Testis (tissue), 2 donors: Measurements from ENCODE around the gene CCDC167.

Experiments used
- CTCF ChIP-seq, 3 experiments: fragments of 450-650 bp in 2 of 3; fragments of 200-600 bp in 1 of 3; sonication (generic) in 1 of 3; IDR thresholded peaks; one replicate each; pipeline ENCODE4 v1.5.1; 2016 to 2019; ENCODE audit warnings: antibody characterized with exemption in 3 of 3, mild to moderate bottlenecking in 2 of 3, moderate library complexity in 1 of 3
- POLR2A ChIP-seq: fragments of 450-650 bp; IDR thresholded peaks from one replicate; pipeline ENCODE4 v1.6.1; 2017; ENCODE audit warnings: antibody characterized with exemption, mild to moderate bottlenecking, moderate library complexity

GRCh38 chr6:37520926-37521325 is 21.2 kb upstream of the CCDC167 start:
- no peak for TF ChIP-seq CTCF (IDR thresholded peaks at IDR 0.05)
- TF ChIP-seq POLR2A = no peak
